Adrenal gland (tissue), 5 donors: Measurements from ENCODE around the gene FCN2.

Experiments
- POLR2A ChIP-seq, 2 donors: fragments of 450-650 bp; IDR thresholded peaks; one replicate each; pipeline ENCODE4 v1.6.1; 2017; ENCODE audit warnings: antibody characterized with exemption in 2 of 2, mild to moderate bottlenecking in 2 of 2, moderate library complexity in 1 of 2
- TF ChIP-seq, protein P1 (sequence below), 6 experiments: fragments of 450-650 bp in 4 of 6; fragments of 200-600 bp in 2 of 6; sonication (generic) in 1 of 6; IDR thresholded peaks; 1 replicate in 5 of 6; 2 replicates in 1 of 6; pipeline versions ENCODE4 v1.5.1 to v1.8.0; 2016 to 2021; ENCODE audit warnings: antibody characterized with exemption in 6 of 6, mild to moderate bottlenecking in 2 of 6, moderate library complexity in 1 of 6
- donor health status: DM: no; HTN: no; CAD: no.

DNA sequence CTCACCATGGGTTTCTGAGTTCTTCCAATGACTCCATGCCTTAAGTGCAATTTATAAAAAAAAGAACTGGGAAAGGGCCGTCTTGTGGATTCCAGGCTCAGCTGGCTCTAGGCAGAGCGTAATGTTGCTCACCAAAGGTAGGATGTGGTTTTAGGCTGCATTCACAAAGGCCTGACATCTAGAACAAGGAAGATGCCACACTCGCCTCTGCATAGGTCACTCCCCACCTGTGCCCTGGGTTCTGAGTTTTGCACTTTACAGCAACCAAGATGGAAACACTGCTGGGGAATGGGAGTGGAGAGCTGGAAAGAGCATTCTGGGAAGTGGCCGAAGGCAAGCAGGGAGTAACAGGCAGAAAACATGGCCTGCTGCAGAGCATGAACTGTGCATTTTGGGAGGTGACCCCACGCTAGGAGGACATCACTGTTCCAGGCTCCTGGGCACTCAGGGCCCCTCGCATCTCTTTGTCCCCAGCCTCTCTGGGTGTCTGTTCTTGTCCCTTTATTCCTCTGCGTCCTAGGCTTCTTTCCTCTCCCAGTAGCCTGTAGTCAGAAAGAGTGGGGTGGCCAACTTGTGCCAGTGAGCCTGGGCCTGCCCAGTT, 12.3 kb downstream of the FCN2 start:
- TF ChIP-seq POLR2A (IDR thresholded peaks at IDR 0.05): no peak
- TF ChIP-seq, protein P1, sequence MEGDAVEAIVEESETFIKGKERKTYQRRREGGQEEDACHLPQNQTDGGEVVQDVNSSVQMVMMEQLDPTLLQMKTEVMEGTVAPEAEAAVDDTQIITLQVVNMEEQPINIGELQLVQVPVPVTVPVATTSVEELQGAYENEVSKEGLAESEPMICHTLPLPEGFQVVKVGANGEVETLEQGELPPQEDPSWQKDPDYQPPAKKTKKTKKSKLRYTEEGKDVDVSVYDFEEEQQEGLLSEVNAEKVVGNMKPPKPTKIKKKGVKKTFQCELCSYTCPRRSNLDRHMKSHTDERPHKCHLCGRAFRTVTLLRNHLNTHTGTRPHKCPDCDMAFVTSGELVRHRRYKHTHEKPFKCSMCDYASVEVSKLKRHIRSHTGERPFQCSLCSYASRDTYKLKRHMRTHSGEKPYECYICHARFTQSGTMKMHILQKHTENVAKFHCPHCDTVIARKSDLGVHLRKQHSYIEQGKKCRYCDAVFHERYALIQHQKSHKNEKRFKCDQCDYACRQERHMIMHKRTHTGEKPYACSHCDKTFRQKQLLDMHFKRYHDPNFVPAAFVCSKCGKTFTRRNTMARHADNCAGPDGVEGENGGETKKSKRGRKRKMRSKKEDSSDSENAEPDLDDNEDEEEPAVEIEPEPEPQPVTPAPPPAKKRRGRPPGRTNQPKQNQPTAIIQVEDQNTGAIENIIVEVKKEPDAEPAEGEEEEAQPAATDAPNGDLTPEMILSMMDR (IDR thresholded peaks at IDR 0.05): no peak
